ENCODE results near the gene MTHFD1.

The MTHFD1 gene

GRCh38 chr14:64488590-64489099, 100.5 kb downstream of the MTHFD1 start:
- in situ Hi-C loops (cut with HindIII; ENCODE audit: low sequenced_read_pairs): no loop called here

- in situ Hi-C loops (cut with HindIII; ENCODE audit: low sequenced_read_pairs): no loop called here
These were observed 103.5 kb downstream of the MTHFD1 start for GRCh38 chr14:64491637-64492036.

GRCh38 chr14:64493455-64493854, 105.3 kb downstream of the MTHFD1 start:
- in situ Hi-C loops (cut with HindIII; ENCODE audit: low sequenced_read_pairs): no loop called here

- in situ Hi-C loops (cut with HindIII; ENCODE audit: low sequenced_read_pairs): no loop called here
These were observed 107.1 kb downstream of the MTHFD1 start for GRCh38 chr14:64495252-64495651.

- in situ Hi-C loops (cut with HindIII; ENCODE audit: low sequenced_read_pairs): no loop called here
These were observed 108.6 kb downstream of the MTHFD1 start for GRCh38 chr14:64496764-64497163.

- in situ Hi-C loops (cut with HindIII; ENCODE audit: low sequenced_read_pairs): no loop called here
These were observed 111.9 kb downstream of the MTHFD1 start for GRCh38 chr14:64500088-64500487.

- in situ Hi-C loops (cut with HindIII; ENCODE audit: low sequenced_read_pairs): no loop called here
These were observed 113.4 kb downstream of the MTHFD1 start for GRCh38 chr14:64501411-64502171.

- in situ Hi-C loops (cut with HindIII; ENCODE audit: low sequenced_read_pairs): no loop called here
These were observed 114.3 kb downstream of the MTHFD1 start for GRCh38 chr14:64502456-64502855.

GRCh38 chr14:64502887-64503433, 114.8 kb downstream of the MTHFD1 start:
- in situ Hi-C loops (cut with HindIII; ENCODE audit: low sequenced_read_pairs): no loop called here

- in situ Hi-C loops (cut with HindIII; ENCODE audit: low sequenced_read_pairs): no loop called here
These were observed 115.5 kb downstream of the MTHFD1 start, which contains the start of gene ZBTB25 for GRCh38 chr14:64503434-64504309. TSS of gene ZBTB25 (minus strand) at chr14:64503838. CDS start at chr14:64490533, 13,305 bp downstream.

GRCh38 chr14:64504310-64504896, 116.2 kb downstream of the MTHFD1 start, which contains the start of gene ZBTB1:
TSS of gene ZBTB1 (plus strand) at chr14:64504770. CDS start at chr14:64521505, 16,735 bp downstream.
- in situ Hi-C loops (cut with HindIII; ENCODE audit: low sequenced_read_pairs): no loop called here

- in situ Hi-C loops (cut with HindIII; ENCODE audit: low sequenced_read_pairs): no loop called here
These were observed 117.0 kb downstream of the MTHFD1 start for GRCh38 chr14:64504897-64505794.

GRCh38 chr14:64506721-64507120, 118.6 kb downstream of the MTHFD1 start:
- in situ Hi-C loops (cut with HindIII; ENCODE audit: low sequenced_read_pairs): no loop called here

GRCh38 chr14:64507376-64508156, 119.4 kb downstream of the MTHFD1 start:
- in situ Hi-C loops (cut with HindIII; ENCODE audit: low sequenced_read_pairs): no loop called here

GRCh38 chr14:64508215-64508776, 120.1 kb downstream of the MTHFD1 start:
- in situ Hi-C loops (cut with HindIII; ENCODE audit: low sequenced_read_pairs): no loop called here

- in situ Hi-C loops (cut with HindIII; ENCODE audit: low sequenced_read_pairs): no loop called here
These were observed 120.9 kb downstream of the MTHFD1 start for GRCh38 chr14:64509036-64509435.
